Upper lobe of left lung (tissue), 4 donors: Measurements from ENCODE around the gene MLLT1.

ENCODE experiments used
- CTCF ChIP-seq, 6 experiments: fragments of 450-650 bp in 4 of 6; fragments of 200-600 bp in 2 of 6; sonication (generic) in 2 of 6; IDR thresholded peaks; one replicate each; pipeline ENCODE4 v1.5.1; 2016 to 2019; ENCODE audit warnings: antibody characterized with exemption in 6 of 6
- POLR2A ChIP-seq, 4 donors: fragments of 450-650 bp; IDR thresholded peaks; one replicate each; pipeline ENCODE4 v1.5.1; 2016 to 2017; ENCODE audit warnings: antibody characterized with exemption in 4 of 4, mild to moderate bottlenecking in 2 of 4

GRCh38 chr19:6260376-6260775 lies 19.4 kb downstream of the MLLT1 start:
- TF ChIP-seq POLR2A (IDR thresholded peaks at IDR 0.05) (no peak), CTCF (IDR thresholded peaks at IDR 0.05) (no peak)
